ENCODE results near the gene USP3.

USP3 gene, protein sequence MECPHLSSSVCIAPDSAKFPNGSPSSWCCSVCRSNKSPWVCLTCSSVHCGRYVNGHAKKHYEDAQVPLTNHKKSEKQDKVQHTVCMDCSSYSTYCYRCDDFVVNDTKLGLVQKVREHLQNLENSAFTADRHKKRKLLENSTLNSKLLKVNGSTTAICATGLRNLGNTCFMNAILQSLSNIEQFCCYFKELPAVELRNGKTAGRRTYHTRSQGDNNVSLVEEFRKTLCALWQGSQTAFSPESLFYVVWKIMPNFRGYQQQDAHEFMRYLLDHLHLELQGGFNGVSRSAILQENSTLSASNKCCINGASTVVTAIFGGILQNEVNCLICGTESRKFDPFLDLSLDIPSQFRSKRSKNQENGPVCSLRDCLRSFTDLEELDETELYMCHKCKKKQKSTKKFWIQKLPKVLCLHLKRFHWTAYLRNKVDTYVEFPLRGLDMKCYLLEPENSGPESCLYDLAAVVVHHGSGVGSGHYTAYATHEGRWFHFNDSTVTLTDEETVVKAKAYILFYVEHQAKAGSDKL

DNA sequence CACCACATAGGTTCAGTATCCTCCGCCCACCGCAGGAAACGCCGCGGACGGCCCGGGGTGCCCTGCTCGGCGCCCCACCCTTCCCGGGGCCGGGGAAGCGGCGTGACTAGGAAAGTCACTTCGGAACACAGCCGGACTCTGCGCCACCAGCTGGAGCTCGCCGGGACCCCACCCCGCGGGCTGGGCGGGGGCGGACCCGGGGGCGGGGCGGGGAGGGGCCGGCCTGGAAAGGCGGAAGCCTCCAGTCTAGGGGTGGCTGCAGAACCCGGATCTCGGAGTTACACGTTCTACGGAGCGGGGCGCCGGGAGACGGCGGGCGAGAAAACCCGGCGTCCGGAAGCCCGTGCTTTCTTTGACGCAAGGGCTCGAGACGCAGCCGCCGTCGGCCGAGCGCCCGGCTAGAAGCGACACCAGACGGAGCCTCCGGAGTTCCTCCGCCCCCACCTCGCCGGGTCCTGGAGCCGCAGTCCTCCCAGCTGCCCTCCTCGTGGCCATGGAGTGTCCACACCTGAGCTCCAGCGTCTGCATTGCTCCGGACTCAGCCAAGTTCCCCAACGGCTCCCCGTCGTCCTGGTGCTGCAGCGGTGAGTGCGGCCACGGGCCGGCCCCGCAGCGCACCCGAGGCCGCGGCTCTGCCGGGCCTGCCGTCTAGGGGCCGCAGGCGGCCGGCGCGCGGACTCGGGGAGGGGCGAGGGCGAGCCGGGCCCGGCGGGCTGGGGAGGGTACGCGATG is at the start of gene USP3:
Gene USP3, plus strand, starts transcription at position 347 of the 732 bp plus-strand sequence. Its CDS starts 147 bp downstream, at position 494.
- peak; percentile 88 for DNase-seq (ENCODE audit: low read depth)

DNA sequence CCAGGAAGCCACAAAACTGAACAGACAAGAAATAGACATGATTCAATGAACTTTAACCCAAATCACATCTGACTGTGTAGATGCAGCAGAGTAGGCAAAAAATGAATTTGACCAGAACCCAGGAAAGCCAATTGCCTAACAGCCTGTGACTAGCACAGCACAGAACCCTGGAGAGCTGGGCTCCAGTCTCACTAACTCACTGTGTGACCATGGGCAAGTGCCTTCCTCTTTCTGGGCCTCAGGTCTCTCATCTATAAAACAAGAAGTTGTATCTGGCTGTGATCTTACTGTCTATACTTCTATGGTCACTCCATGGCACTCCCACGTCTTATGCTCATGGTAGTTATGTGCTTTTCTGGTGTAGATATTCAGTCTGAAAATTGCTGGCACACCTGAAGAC is 48.1 kb upstream of the USP3 start:
- DNase-seq (ENCODE audit: low read depth): no peak

DNA sequence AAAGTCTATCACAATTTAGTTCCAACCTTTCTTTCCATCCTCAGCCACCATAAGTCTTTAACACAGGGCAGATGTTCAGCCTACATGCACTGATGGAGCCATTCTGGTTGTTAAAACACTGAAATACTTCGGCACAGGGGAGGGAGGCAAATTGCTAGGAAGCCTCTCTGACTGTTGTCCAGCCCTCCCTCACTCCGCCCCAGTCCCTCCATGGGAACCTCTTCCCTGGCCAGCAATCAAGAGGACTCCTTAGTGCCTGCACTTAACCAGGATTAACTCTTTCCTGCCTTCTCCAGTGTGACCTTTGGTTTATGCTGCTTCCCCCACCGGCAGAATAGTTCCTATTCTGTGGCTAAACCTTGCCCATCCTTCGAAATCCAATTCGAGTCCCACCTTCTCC is 47.0 kb upstream of the USP3 start:
- no peak for DNase-seq (ENCODE audit: low read depth)

DNA sequence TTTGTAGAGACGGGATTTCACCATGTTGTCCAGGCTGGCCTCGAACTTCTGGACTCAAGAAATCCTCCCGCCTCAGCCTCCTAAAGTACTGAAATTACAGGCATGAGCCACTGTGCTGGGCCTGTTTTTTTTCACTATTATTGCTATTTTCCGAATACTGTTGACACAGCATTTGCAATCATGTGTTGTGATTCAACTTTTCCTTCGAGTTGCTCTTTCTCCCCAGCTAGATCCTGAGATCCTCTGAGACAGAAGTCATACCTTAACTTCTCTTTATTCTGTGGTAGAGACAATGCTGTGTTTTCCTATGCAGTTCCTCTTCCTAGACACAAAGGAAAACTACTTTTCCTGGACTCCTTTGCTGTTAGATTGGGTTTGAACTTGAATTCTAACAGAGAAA is 46.4 kb upstream of the USP3 start:
- no peak for DNase-seq (ENCODE audit: low read depth)

DNA sequence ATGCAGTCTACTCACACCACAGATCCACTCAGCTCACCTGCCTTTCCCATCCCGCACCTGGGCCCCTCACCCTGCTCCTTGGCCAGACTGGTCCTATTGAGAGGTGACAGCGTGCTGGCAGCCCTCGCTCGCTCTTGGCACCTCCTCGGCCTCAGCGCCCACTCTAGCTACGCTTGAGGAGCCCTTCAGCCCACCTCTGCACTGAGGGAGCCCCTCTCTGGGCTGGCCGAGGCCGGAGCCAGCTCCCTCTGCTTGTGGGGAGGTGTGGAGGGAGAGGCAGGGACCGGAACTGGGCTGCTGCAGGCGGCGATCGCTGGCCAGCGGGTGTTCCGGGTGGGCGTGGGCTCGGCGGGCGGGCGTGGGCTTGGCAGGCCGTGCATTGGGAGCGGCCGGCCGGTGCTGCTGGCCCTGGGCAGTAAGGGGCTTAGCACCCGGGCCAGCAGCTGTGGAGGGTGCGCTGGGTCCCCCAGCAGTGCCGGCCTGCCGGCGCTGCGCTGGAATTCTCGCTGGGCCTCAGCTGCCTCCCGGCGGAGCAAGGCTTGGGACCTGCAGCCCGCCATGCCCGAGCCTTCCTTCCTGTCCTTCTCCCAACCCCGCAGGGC is 45.5 kb upstream of the USP3 start:
- DNase-seq (ENCODE audit: low read depth): no peak

DNA sequence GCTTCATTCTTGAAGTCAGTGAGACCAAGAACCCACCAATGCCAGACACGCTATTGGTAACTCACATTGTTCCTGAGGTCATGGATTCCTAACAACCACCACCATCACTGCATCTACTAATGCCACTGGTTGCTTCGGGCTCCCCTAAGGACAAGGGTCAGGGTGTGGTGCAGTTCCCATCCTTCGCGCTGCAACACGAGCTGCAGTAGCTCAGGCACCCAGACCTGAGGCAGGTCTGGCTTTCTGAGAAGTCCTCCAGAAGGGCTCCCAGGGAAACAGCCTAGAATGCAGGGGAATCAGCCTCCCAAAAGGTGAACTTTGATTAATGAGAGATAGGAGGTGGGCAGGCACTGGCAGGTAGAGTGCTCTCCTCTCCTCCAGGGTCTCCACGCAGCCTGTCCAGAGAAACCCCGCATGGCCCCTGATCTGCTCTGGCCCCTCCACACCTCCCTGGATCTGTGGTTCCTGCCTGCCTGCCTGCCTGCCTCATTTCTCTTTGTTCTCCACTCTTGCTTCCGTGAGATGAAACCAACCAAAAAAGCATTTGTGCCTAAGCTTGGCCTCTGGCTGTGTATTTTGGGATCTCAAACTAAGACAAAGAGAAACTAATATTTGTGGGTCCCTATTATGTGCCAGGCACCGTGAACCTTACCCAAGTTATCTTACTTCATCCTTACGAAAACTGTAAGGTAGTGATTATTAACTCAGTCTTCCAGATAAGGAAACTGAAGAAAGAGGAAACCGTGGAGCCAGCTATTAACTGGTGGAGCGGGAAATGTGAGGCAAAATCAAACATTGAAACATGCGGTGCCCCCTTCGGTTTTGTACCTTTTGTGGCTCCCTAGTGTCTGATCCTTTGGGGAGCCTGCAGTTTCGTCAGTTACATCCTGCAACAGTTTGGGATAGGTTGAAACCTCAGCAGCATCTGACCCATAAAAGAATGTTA is 43.9 kb upstream of the USP3 start:
- no peak for DNase-seq (ENCODE audit: low read depth)

DNA sequence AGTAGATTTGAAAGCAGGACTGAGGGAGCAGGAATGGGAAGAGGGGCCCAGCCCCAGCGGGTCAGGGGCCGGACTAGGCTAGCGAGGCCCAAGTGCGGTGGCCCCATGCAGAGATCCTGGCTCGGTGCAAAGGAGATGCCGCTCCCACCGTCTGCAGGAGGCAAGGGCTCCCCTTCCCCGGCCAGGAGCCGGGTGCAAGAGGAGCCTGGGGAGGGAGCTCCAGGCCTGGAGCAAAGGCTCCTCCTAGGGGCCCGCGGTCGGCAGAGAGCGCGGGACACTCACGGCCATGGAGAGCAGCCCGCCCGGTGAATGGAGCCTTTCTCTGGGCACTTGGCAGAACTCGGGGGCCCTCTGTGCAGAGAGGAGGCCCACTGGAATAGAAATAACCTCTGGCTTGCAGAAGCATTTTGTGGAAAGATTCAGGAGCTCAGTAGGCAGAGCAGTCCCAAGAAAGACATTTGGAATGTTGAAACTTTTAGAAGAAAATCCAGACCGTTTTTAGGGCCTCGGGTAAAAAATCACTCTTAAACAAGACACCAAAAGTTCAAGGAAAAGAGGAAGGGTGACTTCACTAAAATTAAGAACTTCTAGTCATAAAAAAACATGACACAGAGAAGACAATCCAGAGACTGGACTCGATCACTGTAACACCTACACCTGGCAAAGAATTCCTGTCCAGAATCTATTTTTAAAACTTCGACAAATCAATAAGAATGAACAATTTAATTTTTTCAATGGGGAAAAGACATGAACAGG is 43.0 kb upstream of the USP3 start:
- DNase-seq (ENCODE audit: low read depth): no peak

DNA sequence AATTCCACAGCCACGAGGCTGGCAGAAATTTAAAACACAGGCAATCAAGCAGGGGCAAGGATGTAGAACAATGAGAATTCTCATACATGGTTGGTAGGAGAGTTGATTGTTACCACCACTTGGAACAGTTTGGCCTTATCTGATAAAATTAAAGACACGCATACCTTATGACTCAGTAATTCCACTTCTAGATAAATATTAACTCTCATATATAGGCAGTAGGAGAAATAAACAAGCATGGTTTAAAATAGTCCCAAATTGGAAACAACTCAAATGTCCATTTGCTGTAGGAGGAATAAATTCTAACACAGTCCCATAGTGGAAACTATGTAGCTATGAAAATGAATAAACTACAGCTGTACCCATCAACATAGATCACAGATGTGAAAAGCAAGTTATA is 42.3 kb upstream of the USP3 start:
- no peak for DNase-seq (ENCODE audit: low read depth)

DNA sequence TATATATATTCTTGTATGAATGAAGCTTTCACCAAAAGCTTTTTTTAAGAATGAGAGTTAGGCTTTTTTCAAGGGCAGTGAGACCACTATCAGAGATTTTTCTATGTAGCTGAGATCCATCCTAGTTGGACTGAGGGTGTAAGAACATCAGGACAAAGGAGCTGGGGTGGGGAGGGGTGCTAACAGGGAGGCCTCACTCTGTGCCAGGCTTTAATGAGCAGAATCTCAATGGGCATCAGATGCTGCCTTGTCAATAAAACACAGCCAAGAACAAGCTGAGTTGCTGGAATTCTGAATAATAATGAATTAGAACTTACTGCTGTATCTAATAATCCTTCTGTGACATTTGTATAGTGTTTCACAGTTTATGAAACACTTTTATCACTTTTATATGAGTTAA is 41.4 kb upstream of the USP3 start:
- no peak for DNase-seq (ENCODE audit: low read depth)

DNA sequence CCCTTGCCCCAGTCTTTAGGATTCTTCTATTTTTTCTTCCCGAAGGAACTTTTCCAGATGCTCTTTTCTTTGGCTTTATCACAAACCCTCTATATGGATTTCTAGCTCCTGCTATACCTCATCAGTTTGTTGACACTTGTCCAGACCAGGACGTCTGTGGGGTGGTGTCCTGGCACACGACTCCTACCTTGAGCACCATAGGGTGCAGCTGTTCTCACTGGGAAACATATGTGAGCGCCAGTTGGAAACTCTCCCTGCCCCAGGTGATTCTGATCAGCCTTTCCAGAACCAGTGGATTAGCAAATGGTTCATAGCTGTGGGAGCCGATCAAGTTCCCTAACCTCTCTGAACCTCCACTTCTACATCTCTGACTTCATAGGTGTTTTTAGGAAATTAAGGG is 40.6 kb upstream of the USP3 start:
- DNase-seq (ENCODE audit: low read depth): no peak

DNA sequence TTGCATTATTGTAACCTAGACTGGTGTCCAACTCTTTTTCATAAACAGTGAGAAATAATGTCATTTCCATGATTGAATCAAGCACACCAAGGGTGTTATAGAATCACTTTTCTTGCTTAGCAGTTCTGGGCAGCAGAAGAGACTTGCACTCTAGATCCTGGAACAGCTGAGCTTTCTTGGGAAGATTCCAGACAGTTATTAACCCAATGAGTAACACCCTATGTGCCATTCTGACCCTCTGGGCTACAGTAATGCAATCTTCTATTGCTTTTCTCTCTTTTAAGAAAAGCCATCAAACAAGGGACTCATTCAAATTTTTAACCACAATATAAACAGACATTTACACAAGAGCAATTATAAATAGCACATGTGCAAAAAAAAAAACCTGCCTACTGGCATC is 39.3 kb upstream of the USP3 start:
- no peak for DNase-seq (ENCODE audit: low read depth)

DNA sequence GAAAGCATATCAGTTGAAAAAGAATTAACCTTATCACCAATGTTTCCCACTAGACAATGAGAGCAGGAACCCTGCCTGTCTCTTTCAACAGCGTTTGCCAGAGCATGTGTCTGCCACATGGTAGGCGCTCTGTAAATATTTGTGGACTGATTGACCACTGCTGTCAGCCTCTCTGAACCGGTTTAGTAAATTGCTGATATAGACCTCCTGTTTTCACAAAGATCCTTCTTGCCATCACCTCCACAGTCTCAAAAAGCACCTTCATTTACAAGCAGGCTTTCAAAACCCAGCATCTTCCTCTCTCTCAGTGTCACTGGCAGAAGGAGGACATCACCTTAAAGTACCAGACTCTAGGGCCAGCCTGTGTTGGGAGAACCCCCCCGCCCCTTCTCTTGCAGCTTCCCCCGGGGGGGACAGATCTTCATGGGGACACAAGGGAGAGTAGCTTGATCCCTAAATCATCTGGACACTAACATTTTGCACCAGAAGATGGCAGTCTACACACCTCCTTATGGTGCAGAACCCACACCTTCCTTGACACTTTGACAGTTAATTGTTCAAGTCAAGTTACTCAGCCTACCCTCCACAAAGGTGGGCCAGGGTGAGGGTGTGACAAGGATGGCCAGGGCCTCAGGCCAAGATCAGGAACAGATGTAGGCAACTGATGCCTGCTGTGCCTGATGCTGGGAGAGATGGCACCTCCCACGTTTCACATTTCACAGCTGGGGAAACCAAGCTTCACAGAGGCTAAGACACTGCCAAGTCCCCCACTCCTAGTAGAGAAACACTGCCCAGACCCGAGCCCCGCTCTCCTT is 37.8 kb upstream of the USP3 start:
- peak; percentile 39 for DNase-seq (ENCODE audit: low read depth)

DNA sequence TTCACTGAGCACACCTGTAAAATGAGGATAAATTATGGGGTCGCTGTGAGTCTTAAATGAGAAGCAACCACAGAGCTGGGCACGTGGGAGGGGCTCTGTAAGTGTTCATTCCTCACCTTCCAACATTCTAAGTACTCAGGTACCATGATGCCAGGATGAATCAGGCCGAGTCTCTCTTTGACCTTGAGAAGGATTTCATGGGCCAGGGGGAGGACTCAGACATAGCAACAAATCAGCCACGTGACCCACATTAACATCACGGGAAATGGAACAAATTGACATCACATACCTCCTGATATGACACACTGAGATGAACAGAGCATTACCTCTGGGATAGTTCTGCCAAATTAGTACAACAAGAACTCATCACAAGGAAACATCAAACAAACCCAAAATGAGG is 35.2 kb upstream of the USP3 start:
- no peak for DNase-seq (ENCODE audit: low read depth)

DNA sequence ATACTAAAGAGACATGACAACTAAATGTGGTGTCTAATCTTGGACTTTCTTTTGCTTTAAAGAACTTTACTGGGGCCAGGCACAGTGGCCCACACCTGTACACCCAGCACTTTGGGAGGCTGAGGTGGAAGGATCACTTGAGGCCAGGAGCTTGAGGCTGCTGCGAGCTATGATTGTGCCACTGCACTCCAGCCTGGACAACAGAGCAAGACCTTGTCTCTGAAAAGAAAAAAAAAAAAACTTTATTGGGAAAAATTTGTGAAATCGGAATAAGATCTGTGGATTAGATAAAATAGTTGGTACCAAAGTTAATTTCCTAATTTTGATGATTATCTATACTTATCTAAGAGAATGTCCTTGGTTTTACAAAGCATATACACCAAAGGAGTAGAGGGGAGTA is 34.4 kb upstream of the USP3 start:
- DNase-seq (ENCODE audit: low read depth): no peak

DNA sequence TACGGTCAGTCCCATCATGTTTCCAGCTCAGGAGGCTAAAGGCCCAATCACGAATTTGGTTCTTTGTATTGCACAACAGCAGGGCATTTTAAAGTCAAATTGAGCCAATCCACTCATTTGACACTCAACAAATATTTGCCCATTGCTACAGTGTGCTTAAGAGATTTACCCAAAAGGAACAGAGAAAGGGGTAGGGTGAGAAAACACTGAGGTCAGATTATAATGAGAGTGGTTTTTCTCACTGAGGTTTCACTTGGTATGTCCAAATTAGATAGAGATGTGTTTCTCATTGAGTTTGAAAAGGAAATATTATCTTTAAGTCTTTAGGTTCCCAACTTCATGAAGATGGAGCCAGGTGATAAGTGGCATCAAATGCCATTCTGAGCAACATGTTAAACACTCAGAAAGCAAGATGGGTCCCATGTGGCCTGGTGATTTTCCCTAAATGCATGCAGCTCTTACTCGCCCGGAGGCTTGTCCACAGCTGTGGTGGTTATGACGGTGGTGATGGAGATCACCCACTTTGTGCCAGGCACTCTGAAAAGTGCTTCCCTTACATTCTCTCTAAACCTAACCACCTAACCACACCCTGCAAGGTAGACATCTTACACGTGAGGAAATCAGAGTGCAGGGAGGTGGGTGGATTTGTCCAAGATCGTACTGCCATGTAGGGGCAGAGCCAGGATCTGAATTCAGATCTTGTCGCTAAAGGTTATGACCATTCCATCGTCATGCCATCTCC is 31.2 kb upstream of the USP3 start:
- no peak for DNase-seq (ENCODE audit: low read depth)

DNA sequence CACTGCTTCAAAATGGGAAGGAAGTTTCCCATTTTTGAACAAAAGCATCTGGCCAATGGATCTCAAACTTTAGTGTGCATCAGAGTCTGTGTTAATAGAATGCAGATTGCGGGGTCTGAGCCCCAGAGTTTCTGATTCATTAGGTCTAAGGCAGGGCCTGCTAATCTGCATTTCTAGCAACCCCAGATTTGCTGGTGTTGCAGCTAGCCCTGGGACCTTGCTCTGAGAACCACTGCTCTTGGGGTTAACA is 30.7 kb upstream of the USP3 start:
- no peak for DNase-seq (ENCODE audit: low read depth)

DNA sequence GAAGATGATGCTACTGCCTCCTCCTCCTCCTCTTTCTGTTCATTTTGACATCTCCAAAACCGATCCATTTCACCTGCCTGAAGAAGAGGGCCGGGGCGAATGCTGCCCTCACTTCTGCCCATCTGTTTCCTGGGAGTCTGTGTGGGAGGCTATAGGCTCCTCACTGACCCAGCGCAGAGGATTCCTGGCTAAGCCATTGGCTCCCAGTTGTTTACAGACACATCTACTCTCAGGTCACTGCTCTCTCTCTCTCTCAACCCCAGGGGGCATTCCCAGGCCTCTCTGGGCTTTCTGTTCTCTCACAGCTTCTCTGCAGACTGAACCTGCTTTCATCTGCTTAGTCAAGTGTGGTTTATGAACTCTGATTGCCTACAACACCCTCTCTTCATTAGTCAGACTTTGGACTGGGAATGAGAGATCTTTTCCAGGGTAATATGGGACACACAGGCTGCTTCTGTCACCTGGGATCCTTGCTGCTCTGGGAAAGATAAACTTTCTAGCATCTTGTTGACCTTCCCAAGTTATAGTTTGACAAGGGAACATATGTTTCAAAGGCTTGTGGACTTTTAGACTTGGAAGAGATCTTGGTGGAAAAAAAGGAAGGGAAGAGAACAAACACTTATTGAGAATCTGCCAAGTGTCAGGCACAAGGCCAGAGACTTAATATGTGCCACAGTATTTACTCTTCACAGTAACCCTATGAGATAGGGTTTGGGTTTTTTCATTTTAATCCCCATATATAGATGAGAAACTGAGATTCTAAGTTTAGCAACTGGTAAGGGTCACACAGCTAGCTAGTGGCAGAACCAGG is 30.2 kb upstream of the USP3 start:
- peak; percentile 37 for DNase-seq (ENCODE audit: low read depth)

DNA sequence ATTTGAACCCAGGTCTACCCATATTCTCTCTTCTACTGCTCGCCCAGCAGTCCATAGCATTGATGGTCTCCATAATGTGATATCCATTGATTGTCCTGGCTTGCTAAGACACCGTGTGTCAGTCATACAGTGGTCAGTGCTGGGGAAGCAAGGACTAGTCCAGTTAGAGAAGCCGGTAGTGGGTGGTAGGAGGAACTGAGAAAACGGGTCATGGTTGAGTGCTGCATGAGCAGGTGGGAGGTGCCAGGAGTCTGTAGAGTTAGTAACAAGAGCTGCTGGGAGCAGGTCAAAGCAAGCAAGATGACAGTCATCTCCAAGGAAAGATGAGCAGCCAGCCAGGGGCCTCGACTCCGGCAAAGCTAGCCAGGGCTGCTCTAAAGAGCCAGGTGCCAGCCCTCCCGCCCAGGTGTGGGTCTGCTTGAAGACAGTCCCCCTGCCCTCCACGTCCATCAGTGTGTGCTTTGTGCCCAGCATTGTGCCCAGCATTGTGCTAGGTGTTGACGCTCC is 29.5 kb upstream of the USP3 start:
- no peak for DNase-seq (ENCODE audit: low read depth)

DNA sequence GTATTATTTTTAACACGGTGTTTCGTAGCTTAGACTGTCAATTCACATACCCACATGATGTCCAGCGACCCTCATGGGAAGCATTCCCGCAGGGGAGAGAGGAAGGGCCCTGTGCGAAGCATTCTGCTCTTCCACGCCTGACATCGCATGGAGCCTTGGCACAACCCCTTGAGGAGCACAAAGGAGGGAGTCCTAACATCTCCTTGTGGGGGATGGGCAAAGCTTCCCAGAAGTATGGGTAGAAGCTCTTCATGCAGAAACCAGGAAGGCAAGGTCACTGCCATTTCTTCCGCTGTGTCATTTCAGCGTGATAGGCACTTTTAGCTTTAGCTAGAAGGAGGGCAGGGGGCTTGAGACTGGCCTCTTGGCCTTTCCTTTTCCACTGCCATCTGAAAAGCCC is 28.7 kb upstream of the USP3 start:
- DNase-seq (ENCODE audit: low read depth): no peak
